ENCODE data around the gene ACAA2.
"Not testable (repeated sequence)": the region's sequence is repeated elsewhere in the genome, so short reads cannot be mapped to it uniquely, and the experiment has no call there.

The ACAA2 gene

DNA sequence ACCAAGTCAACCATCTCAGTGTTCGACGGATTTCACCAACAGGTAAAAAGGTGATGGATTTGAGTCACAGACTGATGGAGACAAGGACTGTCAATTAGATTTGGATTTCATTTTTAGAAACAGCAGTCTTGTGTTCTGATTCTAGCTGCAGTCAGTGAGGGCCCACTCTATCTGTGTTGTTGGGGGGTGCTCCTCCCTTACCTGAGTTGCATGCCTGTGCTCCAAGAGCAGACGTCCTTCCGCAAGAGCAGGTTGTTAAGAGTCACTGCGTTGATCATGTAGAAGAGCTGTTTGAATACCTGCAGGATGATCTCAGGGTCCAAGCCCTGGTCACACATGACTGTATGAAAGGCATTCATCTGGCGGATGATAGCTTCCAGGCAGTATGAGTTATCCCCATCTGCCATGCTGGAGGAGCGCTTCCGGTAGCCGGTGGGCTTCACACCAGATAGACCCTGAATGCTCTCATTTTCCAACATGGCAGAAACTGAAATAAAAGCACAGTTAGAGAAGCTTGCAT, 24.0 kb upstream of the ACAA2 start:
- not testable (repeated sequence) for H3K4me3 Mint-ChIP-seq; H3K4me1 Mint-ChIP-seq (ENCODE audit: low read depth); H3K36me3 Mint-ChIP-seq (ENCODE audit: low read depth); H3K27me3 Mint-ChIP-seq; H3K9me3 Mint-ChIP-seq; H3K27ac Mint-ChIP-seq

DNA sequence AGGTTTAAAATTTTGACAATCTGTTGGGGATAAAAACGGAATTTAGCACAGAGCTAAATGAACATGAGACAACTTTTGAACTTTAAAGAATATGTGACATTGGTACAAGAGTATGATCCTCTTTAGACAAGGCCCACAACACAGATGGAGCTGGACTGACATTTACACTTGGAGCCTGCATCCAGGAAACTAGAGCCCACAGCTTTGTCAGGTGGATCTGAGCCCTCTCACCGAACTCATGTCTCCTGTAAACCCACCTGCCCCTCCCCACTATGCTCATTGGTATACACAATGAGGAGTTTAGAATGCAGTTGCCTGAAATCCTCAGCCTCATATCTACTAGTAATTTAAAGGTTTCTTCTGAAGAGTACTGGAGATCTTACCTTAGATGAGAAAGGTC, 22.1 kb upstream of the ACAA2 start:
- H3K9me3 Mint-ChIP-seq, result peaks cover 5% of the 10 kb centered on the region
- no peaks in the 10 kb centered on the region for H3K36me3 Mint-ChIP-seq (ENCODE audit: low read depth)
- H3K4me3 Mint-ChIP-seq, result no peak overlapping the region
- no peak overlapping the region for H3K27ac Mint-ChIP-seq
- H3K27me3 Mint-ChIP-seq, result peaks cover 3% of the 10 kb centered on the region
- no peaks in the 10 kb centered on the region for H3K4me1 Mint-ChIP-seq (ENCODE audit: low read depth)

DNA sequence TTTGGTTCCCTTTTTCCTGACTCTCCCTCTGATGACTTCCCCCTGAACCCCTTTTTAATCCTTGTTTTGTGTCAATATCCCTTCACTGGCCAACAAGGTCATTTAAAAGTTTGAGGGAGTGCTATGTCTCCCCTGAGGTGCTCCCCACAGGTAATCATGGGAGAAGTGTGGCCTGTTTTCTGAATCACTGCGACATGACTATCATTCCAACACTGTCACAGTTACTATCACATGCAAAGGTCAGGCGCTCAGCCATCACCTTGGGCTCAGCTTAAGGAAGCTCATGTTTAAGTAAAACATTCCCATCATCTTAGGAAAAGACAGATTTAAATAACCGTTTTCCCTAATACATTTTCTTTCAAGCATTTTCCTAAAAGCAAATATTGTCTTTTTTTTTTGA, 20.9 kb upstream of the ACAA2 start:
- Mint-ChIP-seq H3K4me3 (no peak overlapping the region), H3K4me1 (ENCODE audit: low read depth) (no peaks in the 10 kb centered on the region), H3K36me3 (ENCODE audit: low read depth) (no peaks in the 10 kb centered on the region), H3K9me3 (peaks cover 9% of the 10 kb centered on the region), H3K27ac (no peak overlapping the region), H3K27me3 (peaks cover 3% of the 10 kb centered on the region)

DNA sequence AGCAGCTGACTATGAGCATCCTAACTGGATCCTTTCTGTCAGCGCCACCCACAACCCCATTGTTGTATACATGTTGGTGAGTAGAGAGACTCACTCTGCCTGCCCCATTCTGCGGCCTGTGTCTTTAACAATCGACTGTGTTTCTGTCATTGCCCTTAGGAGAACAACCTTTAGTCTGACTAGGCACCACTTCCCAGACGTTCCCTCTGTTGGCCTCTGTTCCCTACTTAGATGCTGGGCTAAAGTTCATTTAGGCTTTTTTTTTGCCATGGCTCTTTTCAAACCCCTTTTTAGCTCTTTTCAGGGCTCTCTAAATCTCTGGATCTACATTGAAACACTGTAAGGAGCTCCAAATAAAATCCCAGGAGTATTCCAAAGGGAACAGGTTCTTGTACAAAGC, 20.5 kb upstream of the ACAA2 start:
- Mint-ChIP-seq H3K4me3 (no peak overlapping the region), H3K4me1 (ENCODE audit: low read depth) (no peaks in the 10 kb centered on the region), H3K27me3 (peaks cover 3% of the 10 kb centered on the region), H3K27ac (no peak overlapping the region), H3K9me3 (peaks cover 9% of the 10 kb centered on the region), H3K36me3 (ENCODE audit: low read depth) (no peaks in the 10 kb centered on the region)

DNA sequence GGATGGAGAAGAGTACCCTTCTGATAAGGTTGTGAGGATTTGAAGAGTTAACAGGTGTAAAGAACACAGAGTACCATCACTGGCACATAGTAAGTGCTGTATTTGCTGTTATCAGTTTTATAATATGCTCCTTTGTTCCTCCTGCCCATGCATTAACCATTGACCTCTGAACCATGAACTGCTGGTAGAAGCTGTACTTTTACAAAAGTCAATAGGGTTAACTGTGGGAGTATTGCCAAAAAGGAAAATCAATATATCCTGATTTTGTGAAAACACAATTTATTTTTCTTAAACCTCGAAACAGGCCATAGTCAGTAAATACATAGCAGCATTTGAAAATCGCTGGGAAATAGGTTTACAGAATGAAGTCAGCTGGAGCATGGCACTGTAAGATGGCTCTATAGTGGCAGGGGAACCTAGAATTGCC, 18.9 kb upstream of the ACAA2 start:
- no peak overlapping the region for H3K27ac Mint-ChIP-seq
- no peak overlapping the region for H3K4me3 Mint-ChIP-seq
- H3K4me1 Mint-ChIP-seq (ENCODE audit: low read depth), result no peaks in the 10 kb centered on the region
- peaks cover 8% of the 10 kb centered on the region for H3K27me3 Mint-ChIP-seq
- peaks cover 10% of the 10 kb centered on the region for H3K36me3 Mint-ChIP-seq (ENCODE audit: low read depth)
- H3K9me3 Mint-ChIP-seq, result peaks cover 20% of the 10 kb centered on the region

DNA sequence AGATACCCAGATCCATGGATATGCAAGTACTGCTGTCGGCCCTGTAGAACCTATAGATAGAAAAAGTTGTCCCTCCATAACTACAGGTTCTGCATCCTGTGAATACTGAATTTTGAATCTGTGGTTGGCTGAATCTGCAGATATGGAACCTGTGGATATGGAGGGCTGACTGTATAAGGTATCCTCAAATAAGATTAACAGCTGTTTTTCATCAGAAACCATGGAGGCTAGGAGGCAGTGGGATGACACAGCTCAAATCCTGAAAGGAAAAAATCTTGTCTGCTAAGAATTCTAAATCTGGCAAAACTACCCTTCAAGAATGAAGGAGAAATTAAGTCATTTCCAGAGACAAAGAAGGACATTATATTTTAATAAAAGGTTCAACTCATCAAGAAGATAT, 14.7 kb upstream of the ACAA2 start:
- H3K4me1 Mint-ChIP-seq (ENCODE audit: low read depth), result peaks cover 1% of the 10 kb centered on the region
- peaks cover 8% of the 10 kb centered on the region for H3K27me3 Mint-ChIP-seq
- H3K36me3 Mint-ChIP-seq (ENCODE audit: low read depth), result peaks cover 11% of the 10 kb centered on the region
- peaks cover 26% of the 10 kb centered on the region for H3K9me3 Mint-ChIP-seq
- H3K4me3 Mint-ChIP-seq, result no peak overlapping the region
- H3K27ac Mint-ChIP-seq, result no peak overlapping the region

DNA sequence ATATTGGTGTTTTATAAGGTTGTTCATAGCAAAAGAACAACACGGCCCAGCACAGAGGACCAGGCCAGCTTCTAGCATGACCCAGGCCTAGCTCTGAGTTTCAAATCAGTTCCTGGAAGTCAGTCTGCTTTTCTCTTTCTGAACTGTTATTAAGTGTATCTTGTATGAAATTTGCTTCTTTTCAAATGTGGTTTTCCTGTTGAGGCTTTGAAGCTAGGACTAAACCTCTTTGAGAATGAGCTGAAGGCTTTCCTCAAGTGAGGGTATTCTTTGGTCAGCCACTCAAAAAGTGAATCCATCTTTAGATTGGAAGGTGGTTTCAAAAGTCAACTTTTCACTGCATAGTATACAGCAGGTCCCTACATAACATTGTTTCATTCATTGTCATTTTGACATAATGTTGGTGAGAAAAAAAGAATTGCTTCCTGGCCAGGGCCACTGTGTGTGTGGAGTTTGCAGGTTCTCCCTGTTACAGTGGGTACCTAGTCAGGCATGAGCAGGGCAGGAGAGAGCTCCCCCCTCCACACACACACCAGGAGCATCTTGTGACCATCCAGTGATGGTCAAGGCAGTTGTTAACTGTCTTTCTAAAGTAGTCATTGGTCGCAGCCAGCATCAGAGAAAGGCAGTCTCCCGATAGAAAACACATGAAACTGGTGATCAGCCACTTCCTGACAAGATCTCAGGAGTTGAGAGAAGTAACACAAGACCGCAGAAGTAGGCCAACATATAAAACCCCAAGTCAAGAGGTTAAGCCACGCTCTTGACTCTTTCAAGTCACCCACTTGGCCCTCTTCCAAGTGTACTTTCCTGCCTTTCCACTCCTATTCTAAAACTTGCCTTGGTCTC, 6.7 kb upstream of the ACAA2 start:
- peaks cover 69% of the 10 kb centered on the region for H3K4me1 Mint-ChIP-seq (ENCODE audit: low read depth)
- peak overlapping the region; percentile 55 for H3K4me3 Mint-ChIP-seq
- H3K27ac Mint-ChIP-seq, result peak overlapping the region; percentile 84
- no peaks in the 10 kb centered on the region for H3K27me3 Mint-ChIP-seq
- H3K9me3 Mint-ChIP-seq, result no peaks in the 10 kb centered on the region
- peaks cover 21% of the 10 kb centered on the region for H3K36me3 Mint-ChIP-seq (ENCODE audit: low read depth)

DNA sequence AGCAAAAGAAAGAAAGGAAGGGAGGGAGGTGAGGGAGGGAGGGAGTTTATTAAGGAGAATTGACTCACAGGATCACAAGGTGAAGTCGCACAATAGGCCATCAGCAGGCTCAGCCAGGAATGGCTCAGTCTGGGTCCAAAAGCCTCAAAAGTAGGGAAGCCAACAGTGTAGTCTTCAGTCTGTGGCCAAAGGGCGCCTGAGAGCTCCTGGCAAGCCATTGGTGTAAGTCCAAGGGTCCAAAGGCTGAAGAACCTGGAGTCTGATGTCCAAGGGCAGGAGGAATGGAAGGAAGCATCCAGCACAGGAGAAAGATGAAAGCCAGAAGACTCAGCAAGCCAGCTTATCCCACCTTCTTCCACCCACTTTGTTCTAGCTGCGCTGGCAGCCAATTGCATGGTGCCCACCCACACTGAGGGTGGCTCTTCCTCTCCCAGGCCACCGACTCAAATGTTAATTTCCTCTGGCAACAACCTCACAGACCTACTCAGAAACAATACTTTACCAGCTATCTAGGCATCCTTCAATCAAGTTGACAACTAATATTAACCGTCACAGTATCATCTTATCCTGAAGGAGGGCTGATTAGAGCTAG, 5.8 kb upstream of the ACAA2 start:
- Mint-ChIP-seq H3K9me3 (no peaks in the 10 kb centered on the region), H3K4me1 (ENCODE audit: low read depth) (peaks cover 78% of the 10 kb centered on the region), H3K27me3 (no peaks in the 10 kb centered on the region), H3K36me3 (ENCODE audit: low read depth) (peaks cover 21% of the 10 kb centered on the region), H3K4me3 (peak overlapping the region; percentile 55), H3K27ac (peak overlapping the region; percentile 59)

DNA sequence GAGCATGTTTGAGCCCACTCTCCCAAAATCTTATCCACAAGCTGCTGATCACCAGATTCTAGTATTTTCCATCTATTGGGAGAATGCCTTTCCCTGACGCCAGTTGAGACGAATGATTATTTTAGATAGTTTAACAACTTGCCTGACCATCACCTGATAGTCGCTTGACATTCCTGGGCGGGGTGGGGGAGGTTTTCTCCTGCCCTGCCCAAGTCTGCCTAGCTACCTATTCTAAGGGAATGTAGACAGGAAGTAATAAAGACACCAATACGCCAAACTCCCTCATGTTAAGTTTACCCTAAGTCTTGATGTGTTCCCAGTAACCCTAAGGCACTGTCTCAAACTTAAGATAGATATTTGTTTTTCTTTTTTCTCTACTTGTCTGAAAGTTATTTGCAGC, 4.6 kb upstream of the ACAA2 start:
- Mint-ChIP-seq H3K27me3 (no peaks in the 10 kb centered on the region), H3K9me3 (no peaks in the 10 kb centered on the region), H3K27ac (no peak overlapping the region), H3K36me3 (ENCODE audit: low read depth) (peaks cover 21% of the 10 kb centered on the region), H3K4me3 (no peak overlapping the region), H3K4me1 (ENCODE audit: low read depth) (peaks cover 82% of the 10 kb centered on the region)

DNA sequence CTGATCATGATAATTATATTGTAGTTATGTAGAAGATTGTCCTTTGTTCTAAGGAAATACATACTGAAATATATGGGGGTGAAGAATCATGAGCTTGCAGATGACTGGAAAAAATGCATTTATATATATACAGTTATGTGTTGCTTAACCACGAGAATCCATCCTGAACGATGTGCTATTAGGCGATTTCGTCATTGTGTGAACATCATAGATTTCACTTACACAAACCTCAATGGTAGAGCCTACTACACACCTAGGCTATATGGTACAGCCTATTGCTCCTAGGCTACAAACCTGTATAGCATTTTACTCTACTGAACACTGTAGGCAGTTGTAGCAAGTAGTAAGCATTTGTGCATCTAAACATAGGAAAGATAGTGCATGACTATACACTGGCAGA, 2.6 kb upstream of the ACAA2 start:
- Mint-ChIP-seq H3K27me3 (no peaks in the 10 kb centered on the region), H3K36me3 (ENCODE audit: low read depth) (peaks cover 21% of the 10 kb centered on the region), H3K4me1 (ENCODE audit: low read depth) (peaks cover 84% of the 10 kb centered on the region), H3K27ac (no peak overlapping the region), H3K4me3 (no peak overlapping the region), H3K9me3 (no peaks in the 10 kb centered on the region)

DNA sequence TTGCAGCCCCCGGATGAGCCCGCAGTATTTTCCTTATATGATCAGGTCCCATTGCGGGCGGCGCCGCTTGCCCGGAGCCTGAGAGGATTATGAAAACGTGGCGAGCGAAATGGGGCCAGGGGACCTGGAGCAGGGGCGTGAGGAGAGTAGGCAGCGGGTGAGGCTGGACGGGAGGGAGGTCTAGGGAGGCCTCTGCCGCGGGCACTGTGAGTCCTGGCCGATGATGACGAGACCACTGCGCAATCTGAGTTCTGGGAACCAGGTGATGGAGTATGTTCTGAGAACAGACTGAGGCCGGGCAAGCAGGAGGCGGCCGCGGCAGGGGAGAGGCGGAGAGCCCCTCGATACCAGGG, 790 bp upstream of the ACAA2 start:
- peak overlapping the region; percentile 96 for H3K27ac Mint-ChIP-seq
- H3K4me1 Mint-ChIP-seq (ENCODE audit: low read depth), result peaks cover 77% of the 10 kb centered on the region
- no peaks in the 10 kb centered on the region for H3K27me3 Mint-ChIP-seq
- peak overlapping the region; percentile 97 for H3K4me3 Mint-ChIP-seq
- peaks cover 6% of the 10 kb centered on the region for H3K9me3 Mint-ChIP-seq
- H3K36me3 Mint-ChIP-seq (ENCODE audit: low read depth), result peaks cover 33% of the 10 kb centered on the region

DNA sequence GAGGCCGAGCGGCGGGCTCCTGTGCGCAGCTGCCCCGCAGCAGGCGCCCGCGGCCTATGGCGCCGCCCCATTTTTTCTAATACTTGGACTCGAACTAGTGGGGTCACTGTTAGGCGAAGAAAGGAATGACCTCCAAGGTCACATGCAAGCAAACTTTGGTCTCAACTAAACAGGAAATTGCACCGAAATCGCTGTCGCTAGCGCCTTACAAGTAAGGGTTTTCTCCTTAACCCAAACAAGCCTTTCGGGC, 339 bp downstream of the ACAA2 start:
- Mint-ChIP-seq H3K27me3 (no peaks in the 10 kb centered on the region), H3K36me3 (ENCODE audit: low read depth) (peaks cover 37% of the 10 kb centered on the region), H3K4me1 (ENCODE audit: low read depth) (peaks cover 66% of the 10 kb centered on the region), H3K27ac (peak overlapping the region; percentile 53), H3K9me3 (peaks cover 11% of the 10 kb centered on the region), H3K4me3 (peak overlapping the region; percentile 97)

DNA sequence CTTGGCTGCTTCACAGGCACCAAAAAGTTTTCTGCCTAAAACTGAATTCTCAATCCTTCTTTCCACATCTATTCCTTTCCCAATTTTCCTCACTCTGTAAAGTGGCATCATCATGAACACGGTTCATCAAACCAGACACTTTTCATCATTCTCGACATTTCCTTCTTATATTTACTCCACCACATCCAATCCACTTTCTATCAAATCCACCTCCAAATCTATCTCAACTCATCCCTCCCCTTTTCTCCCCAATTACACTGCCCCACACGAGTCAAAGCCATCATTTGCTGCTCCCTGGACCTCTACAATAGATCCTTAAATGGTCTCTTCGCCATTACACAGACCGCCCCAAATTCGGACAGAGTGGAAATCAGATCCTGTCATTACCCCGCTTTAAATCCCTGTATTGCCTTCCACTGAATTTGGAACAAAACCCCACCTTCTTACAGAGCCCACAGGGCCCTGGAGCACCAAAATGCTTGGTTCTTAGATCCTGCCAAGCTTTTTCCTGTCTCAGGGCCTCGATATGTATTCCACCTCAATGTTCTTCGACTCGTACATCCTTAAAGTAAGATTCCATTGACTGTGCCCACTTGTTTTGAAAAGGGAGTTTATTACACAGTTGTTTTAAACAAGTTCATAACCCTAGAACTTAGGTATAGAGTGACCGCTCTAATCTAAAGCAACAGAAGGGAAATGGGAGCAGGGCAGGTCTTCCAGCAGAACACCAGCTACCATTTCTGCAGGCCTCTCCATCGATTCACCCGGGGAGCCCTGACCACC, 856 bp downstream of the ACAA2 start:
- Mint-ChIP-seq H3K9me3 (peaks cover 11% of the 10 kb centered on the region), H3K27me3 (no peaks in the 10 kb centered on the region), H3K36me3 (ENCODE audit: low read depth) (peaks cover 37% of the 10 kb centered on the region), H3K4me3 (peak overlapping the region; percentile 97), H3K27ac (peak overlapping the region; percentile 53), H3K4me1 (ENCODE audit: low read depth) (peaks cover 62% of the 10 kb centered on the region)

DNA sequence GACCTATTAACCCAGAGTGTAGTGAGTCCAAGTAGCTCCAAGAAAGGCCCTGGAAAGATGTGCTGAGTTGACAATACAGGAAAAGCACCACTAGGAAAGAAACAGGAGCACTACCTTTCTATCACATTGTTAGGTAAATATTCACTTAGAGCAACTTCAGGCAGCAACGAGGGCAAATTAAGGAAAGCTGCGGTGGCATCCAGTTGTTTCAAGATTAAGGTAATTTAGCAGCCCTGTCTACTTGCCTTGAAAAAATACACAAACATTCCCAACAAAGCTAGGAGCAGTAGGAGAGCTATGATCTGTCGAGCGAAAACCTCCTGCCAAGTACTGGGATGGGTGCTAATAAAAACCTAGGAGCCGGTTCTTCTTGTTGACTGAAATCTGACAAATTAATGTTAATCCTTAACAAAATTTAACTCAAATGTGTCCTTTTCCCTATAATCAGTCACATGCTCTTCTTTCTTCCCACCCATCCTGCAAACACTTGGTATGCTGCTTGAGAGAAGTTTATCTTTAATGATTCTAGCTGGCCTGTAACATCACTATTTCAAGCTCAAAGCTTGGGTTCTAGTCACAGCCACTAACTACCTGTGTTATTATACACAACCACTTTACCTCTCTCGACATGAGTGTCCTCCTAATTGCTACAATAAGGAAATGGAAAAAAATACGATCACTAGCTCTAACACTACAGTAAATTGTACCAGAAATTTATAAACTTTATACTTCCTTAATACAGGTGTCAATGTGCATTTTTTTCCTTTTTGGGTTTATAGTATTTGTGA, 2.0 kb downstream of the ACAA2 start:
- Mint-ChIP-seq H3K4me3 (no peak overlapping the region), H3K36me3 (ENCODE audit: low read depth) (peaks cover 31% of the 10 kb centered on the region), H3K27ac (no peak overlapping the region)

More for the DNA sequence above, 2.0 kb downstream of the ACAA2 start:
- H3K9me3 Mint-ChIP-seq, result peaks cover 11% of the 10 kb centered on the region
- no peaks in the 10 kb centered on the region for H3K27me3 Mint-ChIP-seq
- peaks cover 57% of the 10 kb centered on the region for H3K4me1 Mint-ChIP-seq (ENCODE audit: low read depth)
